K562 (cell line): ENCODE data around the gene AAGAB. TPM values are rescaled to one million over a fixed set of nuclear protein-coding genes. Genes with fewer than 3 reads are reported as not detected.

Source experiments
- E2F3 ChIP-seq: fragments of 250-450 bp; sonication (Bioruptor Pico); IDR thresholded peaks from 2 replicates; pipeline ENCODE4 v1.4.0; 2020; ENCODE audit warnings: mild to moderate bottlenecking
- HMBOX1 ChIP-seq: sonication (generic); IDR thresholded peaks from 2 replicates; pipeline ENCODE4 v1.6.1; 2016
- SMAD4 ChIP-seq: fragments of 250-450 bp; sonication (Bioruptor Pico); conservative IDR thresholded peaks from 2 replicates; pipeline ENCODE4 v1.8.0; 2021; ENCODE audit warnings: inconsistent platforms, mild to moderate bottlenecking, moderate library complexity
- ZNF561 ChIP-seq: fragments of 450-650 bp; formaldehyde crosslinking; conservative IDR thresholded peaks from 2 replicates; pipeline ENCODE4 v1.4.0; 2020; ENCODE audit warnings: mild to moderate bottlenecking, moderate library complexity
- polyA plus RNA-seq, 8 experiments: library from polyadenylated mRNA; depleted of rRNA in 4 of 8; stranded (reverse) in 5 of 8; unstranded in 3 of 8; fragments of >200 nt; fragmentation: Nextera tagmentation in 2 of 8; fragmentation: Illumina TruSeq in 1 of 8; extraction: Ambion mirVana in 2 of 8; extraction: Trizol in 1 of 8; gene quantifications; 2 replicates each; pipeline versions ENCODE4 v1.2.1 to v1.2.3, GENCODE V29; 2011 to 2014; ENCODE audit warnings: inconsistent platforms in 1 of 8, missing spikeins in 1 of 8
- total RNA-seq, 7 experiments: library from RNA; depleted of rRNA in 6 of 7; stranded (reverse); fragments of >200 nt in 6 of 7; fragmentation: Illumina TruSeq in 2 of 7; extraction: Trizol in 2 of 7; gene quantifications; 2 replicates each; pipeline versions ENCODE4 v1.2.1 to v1.2.3, GENCODE V29; 2011 to 2021; ENCODE audit warnings: low replicate concordance in 1 of 7
- TF ChIP-seq, protein P1 (sequence below), 2 experiments: fragments of 450-650 bp in 1 of 2; sonication (generic) in 1 of 2; formaldehyde crosslinking; conservative IDR thresholded peaks; 2 replicates each; pipeline versions ENCODE4 v1.4.0 to v1.8.1; 2020 to 2022; ENCODE audit warnings: mild to moderate bottlenecking in 1 of 2, missing genetic modification reagents in 1 of 2
- TF ChIP-seq, protein P2 (sequence below): sonication (generic); formaldehyde crosslinking; IDR thresholded peaks from 2 replicates; pipeline ENCODE4 v1.8.0; 2023; ENCODE audit warnings: missing genetic modification reagents, mild to moderate bottlenecking, borderline replicate concordance

The AAGAB gene
- total and polyA plus RNA-seq, 9 of the 15 experiments (the other 6 are each of a cell fraction or from before 2014, with no cell fraction given), result 17.8 to 109 (median 58.3) TPM

GRCh38 chr15:67227846-67228245, 26.6 kb downstream of the AAGAB start (continued):
- TF ChIP-seq, protein P1, sequence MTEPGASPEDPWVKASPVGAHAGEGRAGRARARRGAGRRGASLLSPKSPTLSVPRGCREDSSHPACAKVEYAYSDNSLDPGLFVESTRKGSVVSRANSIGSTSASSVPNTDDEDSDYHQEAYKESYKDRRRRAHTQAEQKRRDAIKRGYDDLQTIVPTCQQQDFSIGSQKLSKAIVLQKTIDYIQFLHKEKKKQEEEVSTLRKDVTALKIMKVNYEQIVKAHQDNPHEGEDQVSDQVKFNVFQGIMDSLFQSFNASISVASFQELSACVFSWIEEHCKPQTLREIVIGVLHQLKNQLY (CRISPR knock-in tag; conservative IDR thresholded peaks at IDR 0.05), result no peak
- TF ChIP-seq, protein P2, sequence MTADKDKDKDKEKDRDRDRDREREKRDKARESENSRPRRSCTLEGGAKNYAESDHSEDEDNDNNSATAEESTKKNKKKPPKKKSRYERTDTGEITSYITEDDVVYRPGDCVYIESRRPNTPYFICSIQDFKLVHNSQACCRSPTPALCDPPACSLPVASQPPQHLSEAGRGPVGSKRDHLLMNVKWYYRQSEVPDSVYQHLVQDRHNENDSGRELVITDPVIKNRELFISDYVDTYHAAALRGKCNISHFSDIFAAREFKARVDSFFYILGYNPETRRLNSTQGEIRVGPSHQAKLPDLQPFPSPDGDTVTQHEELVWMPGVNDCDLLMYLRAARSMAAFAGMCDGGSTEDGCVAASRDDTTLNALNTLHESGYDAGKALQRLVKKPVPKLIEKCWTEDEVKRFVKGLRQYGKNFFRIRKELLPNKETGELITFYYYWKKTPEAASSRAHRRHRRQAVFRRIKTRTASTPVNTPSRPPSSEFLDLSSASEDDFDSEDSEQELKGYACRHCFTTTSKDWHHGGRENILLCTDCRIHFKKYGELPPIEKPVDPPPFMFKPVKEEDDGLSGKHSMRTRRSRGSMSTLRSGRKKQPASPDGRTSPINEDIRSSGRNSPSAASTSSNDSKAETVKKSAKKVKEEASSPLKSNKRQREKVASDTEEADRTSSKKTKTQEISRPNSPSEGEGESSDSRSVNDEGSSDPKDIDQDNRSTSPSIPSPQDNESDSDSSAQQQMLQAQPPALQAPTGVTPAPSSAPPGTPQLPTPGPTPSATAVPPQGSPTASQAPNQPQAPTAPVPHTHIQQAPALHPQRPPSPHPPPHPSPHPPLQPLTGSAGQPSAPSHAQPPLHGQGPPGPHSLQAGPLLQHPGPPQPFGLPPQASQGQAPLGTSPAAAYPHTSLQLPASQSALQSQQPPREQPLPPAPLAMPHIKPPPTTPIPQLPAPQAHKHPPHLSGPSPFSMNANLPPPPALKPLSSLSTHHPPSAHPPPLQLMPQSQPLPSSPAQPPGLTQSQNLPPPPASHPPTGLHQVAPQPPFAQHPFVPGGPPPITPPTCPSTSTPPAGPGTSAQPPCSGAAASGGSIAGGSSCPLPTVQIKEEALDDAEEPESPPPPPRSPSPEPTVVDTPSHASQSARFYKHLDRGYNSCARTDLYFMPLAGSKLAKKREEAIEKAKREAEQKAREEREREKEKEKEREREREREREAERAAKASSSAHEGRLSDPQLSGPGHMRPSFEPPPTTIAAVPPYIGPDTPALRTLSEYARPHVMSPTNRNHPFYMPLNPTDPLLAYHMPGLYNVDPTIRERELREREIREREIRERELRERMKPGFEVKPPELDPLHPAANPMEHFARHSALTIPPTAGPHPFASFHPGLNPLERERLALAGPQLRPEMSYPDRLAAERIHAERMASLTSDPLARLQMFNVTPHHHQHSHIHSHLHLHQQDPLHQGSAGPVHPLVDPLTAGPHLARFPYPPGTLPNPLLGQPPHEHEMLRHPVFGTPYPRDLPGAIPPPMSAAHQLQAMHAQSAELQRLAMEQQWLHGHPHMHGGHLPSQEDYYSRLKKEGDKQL (CRISPR knock-in tag), result no peak
- no peak for TF ChIP-seq ZNF561 (CRISPR knock-in tag)
- no peak for TF ChIP-seq SMAD4
- no peak for TF ChIP-seq E2F3 (CRISPR knock-in tag)
- no peak for TF ChIP-seq HMBOX1
